GM18502 (cell line): ENCODE results near the gene PON3.

ENCODE experiments used
- ATAC-seq: cut with Tn5 transposase; IDR thresholded peaks from one replicate; pipeline ENCODE4 v1.9.1; 2021; ENCODE audit warnings: mild to moderate bottlenecking; ENCODE audit not compliant: unreplicated experiment, poor library complexity

Gene PON3

GRCh38 chr7:95316588-95316987 is 79.6 kb downstream of the PON3 start:
- peak; percentile 83 for ATAC-seq

GRCh38 chr7:95312561-95312960 is 83.6 kb downstream of the PON3 start:
- no peak for ATAC-seq

- no peak for ATAC-seq
Observed at GRCh38 chr7:95311389-95311788, 84.8 kb downstream of the PON3 start.

- ATAC-seq, result no peak
Observed at GRCh38 chr7:95309951-95310350, 86.2 kb downstream of the PON3 start.
